ENCODE results near the gene MYPOP. TPM values are rescaled to one million over a fixed set of nuclear protein-coding genes. Genes with fewer than 3 reads are reported as not detected.
A peak's percentile ranks its signal among the peaks of the same experiment; 100 is the strongest.

The MYPOP gene
- total and polyA plus RNA-seq, 9 of the 15 experiments (the other 6 are each of a cell fraction or from before 2014, with no cell fraction given) = 0.32 to 7.6 (median 1.6) TPM

GRCh38 chr19:45863335-45863839, 39.0 kb downstream of the MYPOP start (continued):
- TF ChIP-seq ZNF707 (CRISPR knock-in tag; conservative IDR thresholded peaks at IDR 0.05) (no peak), CHD4 (IDR thresholded peaks at IDR 0.05; ENCODE audit: insufficient read depth, insufficient replicate concordance, low read depth, low read length, poor library complexity, severe bottlenecking) (no peak), NR1H2 (CRISPR knock-in tag; IDR thresholded peaks at IDR 0.05) (0 out of 2 replicates have a peak, but pooled peaks have one; percentile 39), THAP12 (CRISPR knock-in tag; IDR thresholded peaks at IDR 0.05) (no peak), ZEB2 (IDR thresholded peaks at IDR 0.05) (0 out of 2 replicates have a peak, but pooled peaks have one; percentile 44), NFE2 (IDR thresholded peaks at IDR 0.05; ENCODE audit: low read depth) (no peak), CC2D1A (IDR thresholded peaks at IDR 0.05) (no peak), HCFC1 (IDR thresholded peaks at IDR 0.05; ENCODE audit: low read depth, low read length) (no peak), ZNF766 (CRISPR knock-in tag; conservative IDR thresholded peaks at IDR 0.05) (peak; percentile 81), PHTF2 (CRISPR knock-in tag; IDR thresholded peaks at IDR 0.05) (no peak), ARID2 (IDR thresholded peaks at IDR 0.05) (no peak), ETV5 (CRISPR knock-in tag; IDR thresholded peaks at IDR 0.05; ENCODE audit: low read depth) (no peak; the same call in 1 of the 2 replicates), HNRNPH1 (optimal IDR thresholded peaks at IDR 0.05; ENCODE audit: low read depth, low read length) (no peak), DDX20 (tag; IDR thresholded peaks at IDR 0.05; ENCODE audit: low read depth) (no peak), ZNF239 (CRISPR knock-in tag; IDR thresholded peaks at IDR 0.05) (0 out of 2 replicates have a peak, but pooled peaks have one; percentile 25), CTBP1 (IDR thresholded peaks at IDR 0.05; ENCODE audit: borderline replicate concordance) (no peak), TFAM (CRISPR knock-in tag; conservative IDR thresholded peaks at IDR 0.05) (no peak), ATF6 (CRISPR knock-in tag; IDR thresholded peaks at IDR 0.05) (0 out of 2 replicates have a peak, but pooled peaks have one; percentile 69), ELK3 (CRISPR knock-in tag; IDR thresholded peaks at IDR 0.05) (no peak)
- TF ChIP-seq, protein P1, sequence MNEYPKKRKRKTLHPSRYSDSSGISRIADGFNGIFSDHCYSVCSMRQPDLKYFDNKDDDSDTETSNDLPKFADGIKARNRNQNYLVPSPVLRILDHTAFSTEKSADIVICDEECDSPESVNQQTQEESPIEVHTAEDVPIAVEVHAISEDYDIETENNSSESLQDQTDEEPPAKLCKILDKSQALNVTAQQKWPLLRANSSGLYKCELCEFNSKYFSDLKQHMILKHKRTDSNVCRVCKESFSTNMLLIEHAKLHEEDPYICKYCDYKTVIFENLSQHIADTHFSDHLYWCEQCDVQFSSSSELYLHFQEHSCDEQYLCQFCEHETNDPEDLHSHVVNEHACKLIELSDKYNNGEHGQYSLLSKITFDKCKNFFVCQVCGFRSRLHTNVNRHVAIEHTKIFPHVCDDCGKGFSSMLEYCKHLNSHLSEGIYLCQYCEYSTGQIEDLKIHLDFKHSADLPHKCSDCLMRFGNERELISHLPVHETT (CRISPR knock-in tag; conservative IDR thresholded peaks at IDR 0.05 in 1 of 2, IDR thresholded peaks at IDR 0.05 in 1 of 2) = peak in 1 of 2 experiments; percentile 88; a peak in 1 of 4 replicates
- TF ChIP-seq, protein P2, sequence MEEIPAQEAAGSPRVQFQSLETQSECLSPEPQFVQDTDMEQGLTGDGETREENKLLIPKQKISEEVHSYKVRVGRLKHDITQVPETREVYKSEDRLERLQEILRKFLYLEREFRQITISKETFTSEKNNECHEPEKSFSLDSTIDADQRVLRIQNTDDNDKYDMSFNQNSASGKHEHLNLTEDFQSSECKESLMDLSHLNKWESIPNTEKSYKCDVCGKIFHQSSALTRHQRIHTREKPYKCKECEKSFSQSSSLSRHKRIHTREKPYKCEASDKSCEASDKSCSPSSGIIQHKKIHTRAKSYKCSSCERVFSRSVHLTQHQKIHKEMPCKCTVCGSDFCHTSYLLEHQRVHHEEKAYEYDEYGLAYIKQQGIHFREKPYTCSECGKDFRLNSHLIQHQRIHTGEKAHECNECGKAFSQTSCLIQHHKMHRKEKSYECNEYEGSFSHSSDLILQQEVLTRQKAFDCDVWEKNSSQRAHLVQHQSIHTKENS (CRISPR knock-in tag; IDR thresholded peaks at IDR 0.05) = no peak
